Colonic mucosa (tissue), 4 donors: ENCODE measurements around the gene SH2D1B. TPM values are rescaled to one million over a fixed set of nuclear protein-coding genes. Genes with fewer than 3 reads are reported as not detected.
A peak's percentile ranks its signal among the peaks of the same experiment; 100 is the strongest.

Source experiments
- DNase-seq: peaks from one replicate; pipeline ENCODE4 v3.0.0-alpha.2; 2020
- H3K27ac ChIP-seq: fragments of 200-600 bp; one replicate; pipeline ENCODE4 v1.8.0; 2021
- H3K27me3 ChIP-seq: fragments of 200-600 bp; one replicate; pipeline ENCODE4 v1.8.0; 2021
- H3K36me3 ChIP-seq: fragments of 200-600 bp; one replicate; pipeline ENCODE4 v1.8.0; 2021
- H3K4me1 ChIP-seq: fragments of 200-600 bp; one replicate; pipeline ENCODE4 v1.8.0; 2021; ENCODE audit warnings: mild to moderate bottlenecking
- H3K4me3 ChIP-seq: fragments of 200-600 bp; one replicate; pipeline ENCODE4 v1.8.0; 2021
- H3K9ac ChIP-seq, 2 donors: one replicate each; pipeline ENCODE4 v1.7.0; 2013; ENCODE audit warnings: control low read depth in 2 of 2, low read depth in 2 of 2, low read length in 2 of 2
- H3K9me3 ChIP-seq: fragments of 200-600 bp; one replicate; pipeline ENCODE4 v1.8.0; 2021
- intact Hi-C: fragments of 100-400 bp; cut with DNase I; formaldehyde crosslinking; loops from one replicate; pipeline ENCODE4 v1.14.1; 2022
- total RNA-seq, 2 donors: library from RNA; stranded (reverse); fragmentation: NEBNext Ultra II Directional in 1 of 2; extraction: Animal tissue kit (Norgen Biotek cat#: 25700) in 1 of 2; gene quantifications; one replicate each; pipeline ENCODE4 v1.2.1, GENCODE V29; 2021
- TF ChIP-seq, protein P1 (sequence below): fragments of 200-600 bp; IDR thresholded peaks from one replicate; pipeline ENCODE4 v1.8.0; 2022; ENCODE audit warnings: antibody characterized with exemption, mild to moderate bottlenecking
- donor health status: healthy.
- donor health status: DM: no; HTN: no; CAD: no.
- donor health status: DM: no; HTN: no; CAD: no.

SH2D1B gene
- total RNA-seq, 2 donors from 2014 or later, result 0.27 to 0.69 TPM

GRCh38 chr1:162368451-162368850, 43.5 kb downstream of the SH2D1B start:
- intact Hi-C loops, result no loop called here
- DNase-seq, result peak; percentile 74
- Histone ChIP-seq H3K4me3 (no peak overlapping the region), H3K9ac (peak overlapping the region in 1 of 2 donors; percentile 40), H3K4me1 (peaks cover 8% of the 10 kb centered on the region), H3K36me3 (no peaks in the 10 kb centered on the region), H3K9me3 (no peaks in the 10 kb centered on the region), H3K27ac (peak overlapping the region; percentile 75), H3K27me3 (no peaks in the 10 kb centered on the region)
- TF ChIP-seq, protein P1, sequence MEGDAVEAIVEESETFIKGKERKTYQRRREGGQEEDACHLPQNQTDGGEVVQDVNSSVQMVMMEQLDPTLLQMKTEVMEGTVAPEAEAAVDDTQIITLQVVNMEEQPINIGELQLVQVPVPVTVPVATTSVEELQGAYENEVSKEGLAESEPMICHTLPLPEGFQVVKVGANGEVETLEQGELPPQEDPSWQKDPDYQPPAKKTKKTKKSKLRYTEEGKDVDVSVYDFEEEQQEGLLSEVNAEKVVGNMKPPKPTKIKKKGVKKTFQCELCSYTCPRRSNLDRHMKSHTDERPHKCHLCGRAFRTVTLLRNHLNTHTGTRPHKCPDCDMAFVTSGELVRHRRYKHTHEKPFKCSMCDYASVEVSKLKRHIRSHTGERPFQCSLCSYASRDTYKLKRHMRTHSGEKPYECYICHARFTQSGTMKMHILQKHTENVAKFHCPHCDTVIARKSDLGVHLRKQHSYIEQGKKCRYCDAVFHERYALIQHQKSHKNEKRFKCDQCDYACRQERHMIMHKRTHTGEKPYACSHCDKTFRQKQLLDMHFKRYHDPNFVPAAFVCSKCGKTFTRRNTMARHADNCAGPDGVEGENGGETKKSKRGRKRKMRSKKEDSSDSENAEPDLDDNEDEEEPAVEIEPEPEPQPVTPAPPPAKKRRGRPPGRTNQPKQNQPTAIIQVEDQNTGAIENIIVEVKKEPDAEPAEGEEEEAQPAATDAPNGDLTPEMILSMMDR, result no peak

GRCh38 chr1:162367772-162368171, 44.2 kb downstream of the SH2D1B start:
- Histone ChIP-seq H3K36me3 (no peaks in the 10 kb centered on the region), H3K27me3 (no peaks in the 10 kb centered on the region), H3K9me3 (no peaks in the 10 kb centered on the region), H3K9ac (peak overlapping the region in 1 of 2 donors; percentile 14), H3K27ac (peak overlapping the region; percentile 75), H3K4me1 (peaks cover 4% of the 10 kb centered on the region), H3K4me3 (no peak overlapping the region)
- intact Hi-C loops, result no loop called here
- TF ChIP-seq, protein P1, result no peak
- DNase-seq, result no peak

DNA sequence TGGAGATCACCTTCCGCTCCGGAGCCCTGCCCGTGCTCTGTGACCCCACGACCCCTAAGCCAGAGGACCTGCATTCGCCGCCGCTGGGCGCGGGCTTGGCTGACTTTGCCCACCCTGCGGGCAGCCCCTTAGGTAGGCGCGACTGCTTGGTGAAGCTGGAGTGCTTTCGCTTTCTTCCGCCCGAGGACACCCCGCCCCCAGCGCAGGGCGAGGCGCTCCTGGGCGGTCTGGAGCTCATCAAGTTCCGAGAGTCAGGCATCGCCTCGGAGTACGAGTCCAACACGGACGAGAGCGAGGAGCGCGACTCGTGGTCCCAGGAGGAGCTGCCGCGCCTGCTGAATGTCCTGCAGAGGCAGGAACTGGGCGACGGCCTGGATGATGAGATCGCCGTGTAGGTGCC, 44.9 kb downstream of the SH2D1B start:
- intact Hi-C loops, result no loop called here
- no peak for DNase-seq
- Histone ChIP-seq H3K9me3 (no peaks in the 10 kb centered on the region), H3K4me1 (no peaks in the 10 kb centered on the region), H3K36me3 (no peaks in the 10 kb centered on the region), H3K9ac (peak overlapping the region in 1 of 2 donors; percentile 5), H3K27ac (no peak overlapping the region), H3K27me3 (no peaks in the 10 kb centered on the region), H3K4me3 (no peak overlapping the region)
- TF ChIP-seq, protein P1, result no peak

- intact Hi-C loops, result no loop called here
- DNase-seq, result no peak
- Histone ChIP-seq H3K27ac (no peak overlapping the region), H3K4me3 (no peak overlapping the region), H3K27me3 (no peaks in the 10 kb centered on the region), H3K4me1 (no peaks in the 10 kb centered on the region), H3K9me3 (no peaks in the 10 kb centered on the region), H3K9ac (peak overlapping the region in 1 of 2 donors; percentile 5), H3K36me3 (no peaks in the 10 kb centered on the region)
- TF ChIP-seq, protein P1, result no peak
Observed at GRCh38 chr1:162366671-162367070, 45.3 kb downstream of the SH2D1B start.

GRCh38 chr1:162366149-162366548, 45.8 kb downstream of the SH2D1B start:
- intact Hi-C loops, result no loop called here
- no peak overlapping the region for H3K9ac ChIP-seq
- DNase-seq, result no peak
- H3K4me3 ChIP-seq, result no peak overlapping the region
- no peak overlapping the region for H3K27ac ChIP-seq
- TF ChIP-seq, protein P1, result no peak
- no peaks in the 10 kb centered on the region for H3K36me3 ChIP-seq
- H3K27me3 ChIP-seq, result no peaks in the 10 kb centered on the region
- H3K4me1 ChIP-seq, result no peaks in the 10 kb centered on the region
- H3K9me3 ChIP-seq, result no peaks in the 10 kb centered on the region
